Smooth muscle cell (in vitro differentiated cells): ENCODE data around the gene LMBRD1. TPM values are rescaled to one million over a fixed set of nuclear protein-coding genes. Genes with fewer than 3 reads are reported as not detected.

Experiments used
- DNase-seq: peaks from one replicate; lab custom pipeline; 2025; ENCODE audit not compliant: unreplicated experiment; lab: John Stamatoyannopoulos, UW
- H2AFZ ChIP-seq: fragments of 200-600 bp; sonication (generic); 2 replicates; pipeline ENCODE4 v1.6.0; 2016; ENCODE audit warnings: antibody characterized with exemption, low read depth, mild to moderate bottlenecking
- H3F3A ChIP-seq: fragments of 200-600 bp; sonication (generic); 2 replicates; pipeline ENCODE4 v1.6.0; 2017; ENCODE audit warnings: antibody characterized with exemption, low read depth
- H3K27ac ChIP-seq: fragments of 200-600 bp; sonication (generic); 2 replicates; pipeline ENCODE4 v1.5.1; 2016; ENCODE audit warnings: low read depth, mild to moderate bottlenecking
- H3K27me3 ChIP-seq: fragments of 200-600 bp; sonication (generic); 2 replicates; pipeline ENCODE4 v1.6.1; 2016; ENCODE audit warnings: low read depth, mild to moderate bottlenecking
- H3K36me3 ChIP-seq: fragments of 200-600 bp; sonication (generic); 2 replicates; pipeline ENCODE4 v1.5.1; 2016; ENCODE audit warnings: low read depth
- H3K4me1 ChIP-seq: fragments of 200-600 bp; sonication (generic); 2 replicates; pipeline ENCODE4 v1.5.1; 2016; ENCODE audit warnings: low read depth
- H3K4me2 ChIP-seq: fragments of 200-600 bp; sonication (generic); 2 replicates; pipeline ENCODE4 v1.6.0; 2016; ENCODE audit warnings: mild to moderate bottlenecking
- H3K4me3 ChIP-seq: fragments of 200-600 bp; sonication (generic); 2 replicates; pipeline ENCODE4 v1.5.1; 2016; ENCODE audit warnings: mild to moderate bottlenecking
- H3K79me2 ChIP-seq: fragments of 200-600 bp; sonication (generic); 2 replicates; pipeline ENCODE4 v1.6.0; 2016; ENCODE audit warnings: low read depth, mild to moderate bottlenecking
- H3K9ac ChIP-seq: fragments of 200-600 bp; sonication (generic); 2 replicates; pipeline ENCODE4 v1.6.0; 2016; ENCODE audit warnings: low read depth
- H3K9me3 ChIP-seq: fragments of 200-600 bp; sonication (generic); replicated peaks from 2 replicates; pipeline ENCODE4 v1.5.1; 2016; ENCODE audit warnings: low read depth
- H4K20me1 ChIP-seq: fragments of 200-600 bp; sonication (generic); 2 replicates; pipeline ENCODE4 v1.6.0; 2016; ENCODE audit warnings: low read depth
- WGBS: methylation state at CpG from one replicate; pipeline ENCODE4 v1.1.7; 2016; ENCODE audit warnings: low lambda C conversion rate; 5-methylcytosine and 5-hydroxymethylcytosine counted together
- polyA plus RNA-seq: library from polyadenylated mRNA; unstranded; fragments of >200 nt; fragmentation: Nextera tagmentation; extraction: Ambion mirVana; gene quantifications from 2 replicates; pipeline ENCODE4 v1.2.1, GENCODE V29; 2016
- total RNA-seq: library from RNA; depleted of rRNA; stranded (reverse); fragments of >200 nt; gene quantifications from 2 replicates; pipeline ENCODE4 v1.2.3, GENCODE V29; 2014
- TF ChIP-seq, protein P1 (sequence below): fragments of 200-600 bp; sonication (generic); IDR thresholded peaks from 2 replicates; pipeline ENCODE4 v1.5.1; 2017; ENCODE audit warnings: borderline replicate concordance, mild to moderate bottlenecking, antibody characterized with exemption; ENCODE audit not compliant: insufficient read depth, poor library complexity, severe bottlenecking

LMBRD1 gene
- total and polyA plus RNA-seq, 2 experiments from 2014 or later: 22.3 to 78.5 TPM

- H3K27ac ChIP-seq: no peak overlapping the region
- 44% methylated on average over 3 of the region's 3 CpGs for WGBS
- DNase-seq: no peak
- peak overlapping the region; percentile 83 for H2AFZ ChIP-seq
- no peaks in the 10 kb centered on the region for H3K9me3 ChIP-seq
- H3F3A ChIP-seq: no peaks in the 10 kb centered on the region
- H3K4me2 ChIP-seq: no peak overlapping the region
- H3K36me3 ChIP-seq: no peaks in the 10 kb centered on the region
- TF ChIP-seq, protein P1, sequence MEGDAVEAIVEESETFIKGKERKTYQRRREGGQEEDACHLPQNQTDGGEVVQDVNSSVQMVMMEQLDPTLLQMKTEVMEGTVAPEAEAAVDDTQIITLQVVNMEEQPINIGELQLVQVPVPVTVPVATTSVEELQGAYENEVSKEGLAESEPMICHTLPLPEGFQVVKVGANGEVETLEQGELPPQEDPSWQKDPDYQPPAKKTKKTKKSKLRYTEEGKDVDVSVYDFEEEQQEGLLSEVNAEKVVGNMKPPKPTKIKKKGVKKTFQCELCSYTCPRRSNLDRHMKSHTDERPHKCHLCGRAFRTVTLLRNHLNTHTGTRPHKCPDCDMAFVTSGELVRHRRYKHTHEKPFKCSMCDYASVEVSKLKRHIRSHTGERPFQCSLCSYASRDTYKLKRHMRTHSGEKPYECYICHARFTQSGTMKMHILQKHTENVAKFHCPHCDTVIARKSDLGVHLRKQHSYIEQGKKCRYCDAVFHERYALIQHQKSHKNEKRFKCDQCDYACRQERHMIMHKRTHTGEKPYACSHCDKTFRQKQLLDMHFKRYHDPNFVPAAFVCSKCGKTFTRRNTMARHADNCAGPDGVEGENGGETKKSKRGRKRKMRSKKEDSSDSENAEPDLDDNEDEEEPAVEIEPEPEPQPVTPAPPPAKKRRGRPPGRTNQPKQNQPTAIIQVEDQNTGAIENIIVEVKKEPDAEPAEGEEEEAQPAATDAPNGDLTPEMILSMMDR: no peak
- no peak overlapping the region for H3K9ac ChIP-seq
- H4K20me1 ChIP-seq: no peaks in the 10 kb centered on the region
- no peaks in the 10 kb centered on the region for H3K27me3 ChIP-seq
- no peak overlapping the region for H3K4me3 ChIP-seq
- peaks cover 8% of the 10 kb centered on the region for H3K4me1 ChIP-seq
- no peaks in the 10 kb centered on the region for H3K79me2 ChIP-seq
Observed at GRCh38 chr6:69816569-69816968, 19.8 kb upstream of the LMBRD1 start.

- Histone ChIP-seq H4K20me1 (no peaks in the 10 kb centered on the region), H3K27ac (no peak overlapping the region), H3K9me3 (no peaks in the 10 kb centered on the region), H3F3A (no peaks in the 10 kb centered on the region), H3K9ac (no peak overlapping the region), H3K27me3 (no peaks in the 10 kb centered on the region), H3K4me2 (no peak overlapping the region), H3K4me3 (no peak overlapping the region), H3K4me1 (peaks cover 8% of the 10 kb centered on the region), H3K36me3 (no peaks in the 10 kb centered on the region), H2AFZ (peak overlapping the region; percentile 83), H3K79me2 (no peaks in the 10 kb centered on the region)
- 96% methylated on average over 1 of the region's 1 CpG for WGBS
- TF ChIP-seq, protein P1: no peak
- DNase-seq: no peak
Observed at GRCh38 chr6:69816026-69816425, 19.2 kb upstream of the LMBRD1 start.

DNA sequence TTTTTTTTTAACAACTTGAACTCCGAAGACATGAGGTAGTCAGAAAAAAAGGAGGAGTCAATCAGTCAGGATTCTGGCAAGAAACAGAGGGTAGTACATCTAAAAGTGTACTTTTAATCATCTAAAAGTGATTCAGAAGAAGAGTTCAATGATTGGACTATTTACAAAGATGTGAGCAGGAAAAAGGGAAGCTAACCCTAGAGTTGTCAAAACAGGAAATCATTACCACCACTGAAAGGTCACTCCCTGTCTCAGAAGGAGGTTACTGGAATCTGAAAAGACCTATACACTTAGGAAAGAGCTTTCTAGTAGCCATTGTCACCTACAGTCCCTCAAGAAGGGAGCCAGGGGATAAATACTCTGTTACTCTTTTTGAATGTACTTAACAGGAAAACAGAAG is 16.7 kb upstream of the LMBRD1 start:
- Histone ChIP-seq H3K36me3 (no peaks in the 10 kb centered on the region), H3F3A (no peaks in the 10 kb centered on the region), H4K20me1 (no peaks in the 10 kb centered on the region), H3K9me3 (no peaks in the 10 kb centered on the region), H3K79me2 (no peaks in the 10 kb centered on the region), H3K27ac (no peak overlapping the region), H2AFZ (peak overlapping the region; percentile 59), H3K9ac (no peak overlapping the region), H3K4me2 (no peak overlapping the region), H3K4me3 (no peak overlapping the region), H3K4me1 (peaks cover 8% of the 10 kb centered on the region), H3K27me3 (no peaks in the 10 kb centered on the region)
- WGBS: 91% methylated on average over 1 of the region's 1 CpG
- TF ChIP-seq, protein P1: no peak
- DNase-seq: no peak

- Histone ChIP-seq H3F3A (no peaks in the 10 kb centered on the region), H3K27me3 (no peaks in the 10 kb centered on the region), H4K20me1 (no peaks in the 10 kb centered on the region), H3K79me2 (no peaks in the 10 kb centered on the region), H3K27ac (no peak overlapping the region), H3K9ac (no peak overlapping the region), H2AFZ (peak overlapping the region; percentile 59), H3K4me1 (peaks cover 8% of the 10 kb centered on the region), H3K36me3 (no peaks in the 10 kb centered on the region), H3K4me3 (no peak overlapping the region), H3K9me3 (no peaks in the 10 kb centered on the region), H3K4me2 (no peak overlapping the region)
- DNase-seq: no peak
- TF ChIP-seq, protein P1: no peak
- WGBS: 69% methylated on average over 4 of the region's 4 CpGs
Observed at GRCh38 chr6:69812746-69813427, 16.1 kb upstream of the LMBRD1 start.
